G401 (cell line): Measurements from ENCODE around the gene ART5. TPM values are rescaled to one million over a fixed set of nuclear protein-coding genes. Genes with fewer than 3 reads are reported as not detected.
"Not testable (repeated sequence)": the region's sequence is repeated elsewhere in the genome, so short reads cannot be mapped to it uniquely, and the experiment has no call there.

ENCODE experiments used
- DNase-seq: peaks from one replicate; pipeline ENCODE4 v3.0.0-alpha.2; 2015; ENCODE audit warnings: low spot score
- in situ Hi-C: cut with HindIII; loops from 2 replicates; pipeline ENCODE4 v1.10.0; 2016; ENCODE audit warnings: low sequenced_read_pairs, mixed read lengths
- total RNA-seq: library from RNA; depleted of rRNA; stranded (reverse); fragments of >200 nt; shearing (Covaris generic); gene quantifications from 2 replicates; pipeline ENCODE4 v1.2.3, GENCODE V29; 2014

The ART5 gene
- total RNA-seq, 1 experiment from 2014 or later, result 8.5 TPM

- in situ Hi-C loops, result no loop called here
- no peak for DNase-seq
Measured at GRCh38 chr11:3626250-3626960, 15.4 kb downstream of the ART5 start.

GRCh38 chr11:3623767-3624458 lies 17.9 kb downstream of the ART5 start:
- in situ Hi-C loops, result no loop called here
- DNase-seq, result no peak

GRCh38 chr11:3623121-3623520 lies 18.7 kb downstream of the ART5 start:
- DNase-seq, result no peak
- in situ Hi-C loops, result no loop called here

GRCh38 chr11:3622521-3622920 lies 19.3 kb downstream of the ART5 start:
- DNase-seq, result no peak
- in situ Hi-C loops, result no loop called here

GRCh38 chr11:3617990-3618389 lies 23.8 kb downstream of the ART5 start:
- in situ Hi-C loops, result no loop called here
- DNase-seq, result no peak

GRCh38 chr11:3616721-3617460 lies 24.9 kb downstream of the ART5 start:
- in situ Hi-C loops, result no loop called here
- DNase-seq, result no peak

- DNase-seq, result no peak
- in situ Hi-C loops, result no loop called here
Measured at GRCh38 chr11:3615998-3616397, 25.8 kb downstream of the ART5 start.

- no peak for DNase-seq
- in situ Hi-C loops, result no loop called here
Measured at GRCh38 chr11:3614742-3615171, 27.0 kb downstream of the ART5 start.

- no peak for DNase-seq
- in situ Hi-C loops, result no loop called here
Measured at GRCh38 chr11:3613998-3614741, 27.6 kb downstream of the ART5 start.

GRCh38 chr11:3611976-3612678 lies 29.7 kb downstream of the ART5 start:
- no peak for DNase-seq
- in situ Hi-C loops, result no loop called here

GRCh38 chr11:3610846-3611245 lies 30.9 kb downstream of the ART5 start:
- in situ Hi-C loops, result no loop called here
- no peak for DNase-seq

- in situ Hi-C loops, result no loop called here
- peak; percentile 11 for DNase-seq
Measured at GRCh38 chr11:3609416-3610265, 32.2 kb downstream of the ART5 start.

- no peak for DNase-seq
- in situ Hi-C loops, result no loop called here
Measured at GRCh38 chr11:3605771-3606203, 36.0 kb downstream of the ART5 start.

- DNase-seq, result no peak
- in situ Hi-C loops, result no loop called here
Measured at GRCh38 chr11:3605283-3605662, 36.5 kb downstream of the ART5 start.

- no peak for DNase-seq
- in situ Hi-C loops, result no loop called here
Measured at GRCh38 chr11:3604167-3604566, 37.6 kb downstream of the ART5 start.

- DNase-seq, in situ Hi-C loops: not testable (repeated sequence)
Measured at GRCh38 chr11:3600201-3600600, 41.6 kb downstream of the ART5 start.

GRCh38 chr11:3597743-3598142 lies 44.0 kb downstream of the ART5 start:
- DNase-seq, in situ Hi-C loops: not testable (repeated sequence)

GRCh38 chr11:3591326-3591725 lies 50.5 kb downstream of the ART5 start:
- DNase-seq, in situ Hi-C loops: not testable (repeated sequence)
